ENCODE results near the gene OXCT1.
"Not testable (repeated sequence)": the region's sequence is repeated elsewhere in the genome, so short reads cannot be mapped to it uniquely, and the experiment has no call there.

Gene OXCT1

DNA sequence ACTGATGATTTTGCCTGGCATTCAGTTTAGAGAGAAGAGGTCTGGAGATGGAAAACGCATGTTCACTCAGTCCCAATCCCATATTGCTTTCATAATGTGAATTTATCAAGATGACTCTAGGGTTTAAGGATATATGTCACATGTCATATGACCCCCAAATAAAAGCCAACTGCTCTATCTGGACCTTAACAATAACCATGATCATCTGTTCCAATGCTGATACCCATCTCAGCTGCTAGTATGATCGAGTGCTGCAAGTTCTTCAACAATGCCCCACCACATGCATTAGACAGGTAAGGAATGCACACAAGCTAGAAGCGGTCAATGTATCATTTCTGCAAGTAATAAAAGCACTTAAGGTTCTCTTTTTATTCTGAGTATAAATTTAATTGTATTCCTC is 91.8 kb downstream of the OXCT1 start:
- no peak for DNase-seq (ENCODE audit: low read depth in 2 of 2, low spot score in 1 of 2)

DNA sequence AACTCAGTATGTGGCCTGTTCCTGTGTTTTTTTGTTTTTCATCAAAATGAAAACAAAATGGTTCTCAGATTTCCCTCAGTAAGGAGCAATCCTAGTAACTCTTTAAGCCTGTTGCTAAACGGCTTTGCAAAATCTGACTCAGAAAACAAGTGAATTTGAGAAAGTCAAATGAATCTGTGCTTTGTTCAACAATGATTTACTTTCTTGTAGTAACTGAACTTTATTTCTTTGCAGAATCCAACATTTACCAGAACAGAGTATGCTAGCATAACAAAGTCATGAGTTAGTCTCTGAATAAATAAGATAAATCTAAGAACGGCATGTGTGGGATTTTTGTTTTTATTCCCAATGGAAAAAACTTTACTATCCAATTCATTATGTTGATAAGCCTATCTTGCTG is 93.8 kb downstream of the OXCT1 start:
- DNase-seq (ENCODE audit: low read depth in 2 of 2, low spot score in 1 of 2) = no peak

DNA sequence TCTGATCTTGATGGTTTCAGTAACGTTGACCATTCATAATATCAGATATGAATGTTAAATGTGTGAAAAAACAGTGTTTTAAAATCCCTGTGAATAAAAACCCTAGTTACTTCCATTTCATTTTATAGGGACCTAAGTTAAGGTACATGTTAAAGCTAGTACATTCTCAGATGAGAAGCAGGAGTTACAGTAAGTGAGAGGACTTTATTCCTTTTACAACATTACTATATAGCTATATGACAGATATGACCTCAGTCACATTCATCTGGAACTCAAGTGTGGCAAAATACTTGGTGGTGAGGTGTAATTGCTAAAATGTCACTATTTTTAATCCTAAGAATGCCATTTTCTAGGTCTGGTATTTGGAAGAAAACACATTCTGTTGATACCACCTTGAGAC is 96.4 kb downstream of the OXCT1 start:
- no peak for DNase-seq (ENCODE audit: low read depth in 2 of 2, low spot score in 1 of 2)

DNA sequence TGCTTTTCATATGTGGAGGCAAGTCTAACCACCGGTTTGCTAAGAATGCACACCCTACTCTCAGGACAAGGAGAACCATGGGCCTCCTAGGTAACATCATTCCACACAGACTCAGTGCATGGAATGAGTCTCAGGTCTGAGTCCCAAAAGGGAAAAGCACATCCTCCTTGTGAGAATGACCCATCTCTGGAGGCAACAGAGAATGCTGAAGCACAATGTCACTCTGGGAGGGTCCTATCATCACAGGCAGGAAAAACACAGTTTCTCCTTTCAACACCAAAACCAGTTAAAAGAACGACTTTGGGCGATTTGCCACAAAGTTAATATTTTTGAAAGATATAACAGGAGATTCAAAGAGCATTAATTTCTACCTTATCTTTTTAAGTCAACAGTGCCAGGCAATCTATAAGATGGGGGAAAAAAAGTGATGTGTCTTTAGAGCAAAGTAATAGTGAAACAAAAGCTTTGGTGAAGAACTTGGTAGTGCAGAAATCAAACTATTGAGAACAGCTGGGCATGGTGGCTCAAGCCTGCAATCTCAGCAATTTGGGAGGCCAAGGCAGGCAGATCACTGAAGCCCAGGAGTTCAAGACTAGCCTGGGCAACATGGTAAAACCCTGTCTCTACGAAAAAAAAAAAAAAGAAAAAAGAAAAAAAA is 97.3 kb downstream of the OXCT1 start:
- DNase-seq (ENCODE audit: low read depth in 2 of 2, low spot score in 1 of 2) = no peak

DNA sequence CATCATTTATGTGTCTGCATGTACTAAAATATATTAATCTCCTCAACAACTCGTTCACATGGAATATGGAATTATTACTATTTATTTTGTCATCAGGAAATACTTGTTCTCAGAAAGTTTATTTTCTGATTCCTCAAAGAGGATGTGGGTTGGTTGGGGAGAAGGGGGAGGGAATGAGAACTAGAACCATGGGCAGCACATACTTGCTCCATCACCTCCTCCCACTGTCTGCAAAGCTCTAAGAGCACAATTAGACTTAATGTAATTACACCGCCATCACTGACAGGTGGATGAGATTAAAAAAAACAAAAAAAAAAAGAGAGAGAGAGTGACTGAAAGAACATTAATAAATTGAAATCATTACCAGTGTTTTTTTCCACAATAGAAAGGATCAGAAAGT is 98.2 kb downstream of the OXCT1 start:
- no peak for DNase-seq (ENCODE audit: low read depth in 2 of 2, low spot score in 1 of 2)

DNA sequence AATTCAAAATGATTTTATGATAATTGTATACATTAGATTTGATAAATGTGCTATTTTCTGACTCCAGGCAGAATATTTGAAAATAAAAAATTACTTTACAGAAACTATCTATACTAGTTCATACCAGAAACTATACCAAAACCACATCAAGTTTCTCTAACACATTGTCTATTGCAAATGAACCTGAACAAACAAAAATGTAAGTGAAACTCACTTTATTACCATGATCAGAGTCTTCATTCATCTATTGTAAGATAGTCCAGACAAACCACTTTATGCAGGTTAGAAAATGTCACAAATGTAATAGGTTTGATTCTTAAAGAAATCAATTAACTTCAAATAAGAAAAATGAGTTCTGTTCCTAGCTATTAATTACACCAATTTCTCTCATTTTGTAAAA is 99.4 kb downstream of the OXCT1 start:
- DNase-seq (ENCODE audit: low read depth in 2 of 2, low spot score in 1 of 2) = no peak

DNA sequence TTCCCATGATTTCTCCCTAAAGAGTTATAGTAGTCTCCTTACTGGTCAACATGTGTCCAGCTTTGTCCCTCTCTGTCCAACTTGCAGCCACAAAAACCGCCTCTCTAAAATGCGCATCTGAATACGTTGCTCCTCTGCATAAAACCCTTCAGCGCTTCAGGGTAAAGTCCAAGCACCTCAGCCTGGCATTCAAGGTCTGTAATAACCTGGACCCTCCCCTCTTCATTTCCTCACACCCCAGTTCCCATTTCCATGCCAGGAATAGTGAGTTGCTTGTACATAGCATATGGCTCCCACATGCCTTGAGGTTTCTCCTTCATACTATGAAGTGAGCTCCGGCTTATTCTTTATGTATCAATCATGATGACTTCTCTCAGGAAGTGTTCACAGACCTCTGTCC is 101.5 kb downstream of the OXCT1 start:
- DNase-seq (ENCODE audit: low read depth in 2 of 2, low spot score in 1 of 2) = no peak

DNA sequence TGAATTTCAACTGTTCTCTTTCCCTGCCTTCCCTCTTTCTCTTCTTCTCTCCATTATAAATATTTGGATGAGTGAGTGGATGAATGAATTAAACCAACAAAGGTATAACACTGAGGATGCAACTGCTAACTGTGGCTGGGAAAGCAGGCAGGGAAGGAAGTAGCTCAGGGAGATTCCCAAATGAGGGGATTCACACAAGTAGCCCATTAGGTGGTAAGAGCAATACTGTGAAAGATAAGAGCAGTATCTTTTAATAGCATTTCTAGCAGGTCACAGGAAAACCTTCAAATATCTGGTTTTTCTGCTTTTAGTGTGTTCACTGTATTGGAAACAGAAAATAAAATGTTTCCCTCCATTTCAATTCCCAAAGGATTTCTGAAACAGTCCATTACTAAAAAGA is 105.6 kb downstream of the OXCT1 start:
- DNase-seq (ENCODE audit: low read depth in 2 of 2, low spot score in 1 of 2) = no peak

DNA sequence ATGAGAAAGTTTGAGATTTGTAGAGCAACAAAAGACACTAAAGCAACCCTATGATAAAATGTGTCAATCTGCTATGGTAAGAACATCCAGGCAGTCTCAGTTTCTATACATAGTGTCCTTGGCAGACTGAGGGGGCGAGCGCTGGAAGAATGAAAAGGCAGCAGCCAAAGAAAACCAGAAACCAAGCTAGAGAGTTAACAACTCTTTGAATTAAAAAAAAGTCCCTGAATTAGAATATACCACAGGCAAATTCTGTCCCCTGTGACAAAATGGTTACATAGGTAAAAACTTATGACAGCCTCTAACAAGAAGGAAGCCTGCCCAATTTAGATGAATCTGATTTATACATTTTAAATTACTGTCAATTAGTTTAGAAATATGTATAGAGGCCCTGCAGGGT is 106.7 kb downstream of the OXCT1 start:
- no peak for DNase-seq (ENCODE audit: low read depth in 2 of 2, low spot score in 1 of 2)

DNA sequence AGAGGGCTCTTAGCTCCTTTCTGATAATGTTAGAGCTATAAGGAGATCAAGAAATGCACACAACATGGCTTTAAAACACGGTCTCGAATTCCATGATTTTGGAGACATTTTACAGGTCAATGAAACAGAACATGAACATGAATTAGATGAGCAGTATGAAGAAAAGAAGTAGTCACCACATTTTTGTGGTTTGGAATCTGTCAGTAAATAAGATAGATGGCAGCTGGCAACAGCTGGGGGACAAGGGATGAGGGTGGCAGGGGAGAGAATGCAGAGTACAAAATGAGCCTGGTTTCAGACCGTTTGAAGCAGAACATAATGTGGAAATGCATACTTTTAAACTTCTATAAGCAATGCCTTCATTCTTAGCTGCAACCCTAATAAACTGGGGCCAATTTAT is 107.1 kb downstream of the OXCT1 start:
- DNase-seq (ENCODE audit: low read depth in 2 of 2, low spot score in 1 of 2) = no peak

DNA sequence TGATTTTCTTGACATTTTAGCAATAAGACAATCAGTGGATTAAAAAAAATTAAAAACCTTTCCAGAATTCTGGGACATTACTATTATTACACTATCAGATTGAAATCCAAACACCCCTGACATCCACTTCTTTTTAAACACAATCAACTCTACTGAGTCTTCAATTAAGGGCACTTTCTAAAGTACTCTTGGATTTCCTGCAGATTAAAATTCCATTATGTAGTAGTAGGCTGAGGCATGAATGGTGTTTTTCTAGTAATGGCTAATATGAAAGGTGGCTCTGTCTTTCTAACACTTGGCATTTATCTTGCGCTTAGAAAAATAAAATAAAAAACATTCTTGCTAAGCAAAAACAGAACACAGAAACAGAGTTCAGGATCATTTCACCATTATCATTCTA is 107.8 kb downstream of the OXCT1 start:
- no peak for DNase-seq (ENCODE audit: low read depth in 2 of 2, low spot score in 1 of 2)

DNA sequence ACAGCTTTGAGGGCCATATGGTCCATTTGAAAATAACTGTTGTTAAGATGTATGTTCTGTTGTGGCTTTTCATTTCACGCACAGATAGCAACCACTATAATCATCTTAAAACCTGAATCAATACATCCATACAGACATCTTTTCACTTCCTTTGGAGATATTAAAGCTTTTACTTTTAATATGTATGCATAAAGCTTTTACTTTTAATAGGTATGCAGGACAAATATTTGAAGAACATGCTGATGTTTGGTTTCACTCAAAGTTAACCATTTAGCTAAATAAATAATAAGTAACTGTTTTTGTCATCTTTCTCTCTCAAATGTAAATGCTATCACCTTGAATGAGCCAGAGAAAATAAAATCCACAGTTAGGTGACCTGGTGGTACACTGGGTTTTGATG is 108.6 kb downstream of the OXCT1 start:
- DNase-seq (ENCODE audit: low read depth in 2 of 2, low spot score in 1 of 2) = no peak

DNA sequence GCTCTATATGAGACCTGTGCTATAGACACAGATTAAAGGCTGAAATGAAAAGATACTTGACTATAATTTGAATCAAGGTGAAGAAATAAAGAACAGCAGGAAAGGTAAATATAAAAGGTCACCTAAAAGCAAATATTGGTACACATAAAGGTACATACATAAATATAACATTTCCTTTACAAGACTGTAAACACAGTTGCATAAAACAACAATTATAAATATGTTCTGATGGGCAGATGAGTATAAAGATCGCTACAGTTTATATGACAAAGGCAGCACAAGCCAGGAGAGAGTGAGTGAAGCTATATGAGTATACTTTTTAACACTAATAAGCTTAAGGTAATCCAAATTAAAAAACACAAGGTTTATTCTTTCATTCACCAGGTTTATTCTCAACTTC is 114.5 kb downstream of the OXCT1 start:
- no peak for DNase-seq (ENCODE audit: low read depth in 2 of 2, low spot score in 1 of 2)

DNA sequence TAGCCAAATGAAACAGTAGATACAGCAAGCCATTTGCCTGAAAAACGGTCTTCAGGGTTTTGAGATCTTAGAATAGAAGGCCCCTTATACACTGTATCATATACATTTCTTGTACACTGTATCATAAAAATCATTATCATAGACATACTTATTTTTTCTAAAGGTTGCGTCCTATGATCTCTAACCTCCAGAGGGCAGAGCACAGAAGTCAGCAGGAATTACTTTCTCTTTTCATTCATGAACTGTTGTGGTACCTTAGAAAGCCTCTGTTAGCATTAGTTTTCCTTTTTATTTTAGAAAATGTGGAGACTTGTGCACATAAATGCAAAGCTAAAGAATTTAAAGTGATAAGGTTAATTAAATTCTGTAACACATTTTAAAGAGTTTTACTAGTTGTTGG is 115.4 kb downstream of the OXCT1 start:
- DNase-seq (ENCODE audit: low read depth in 2 of 2, low spot score in 1 of 2) = no peak

DNA sequence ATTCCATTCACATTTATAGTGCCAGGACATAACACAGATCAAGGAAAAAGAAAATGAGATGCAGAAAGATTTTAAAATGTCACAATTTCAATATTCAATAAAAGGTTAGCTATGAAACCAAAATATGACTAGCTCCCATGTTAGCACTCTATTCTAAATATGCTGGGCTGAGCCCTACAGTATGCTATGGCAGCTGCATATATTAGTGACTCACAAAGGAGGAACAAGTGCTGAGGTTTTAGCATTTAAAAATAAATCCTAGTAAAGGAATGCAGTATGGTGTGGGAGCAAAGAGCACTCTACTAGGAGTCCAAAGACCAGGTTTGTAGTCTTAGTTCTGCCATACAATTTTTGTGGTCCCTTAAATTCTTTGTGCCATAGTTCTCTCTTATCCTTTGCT is 118.4 kb downstream of the OXCT1 start:
- DNase-seq (ENCODE audit: low read depth in 2 of 2, low spot score in 1 of 2) = no peak

DNA sequence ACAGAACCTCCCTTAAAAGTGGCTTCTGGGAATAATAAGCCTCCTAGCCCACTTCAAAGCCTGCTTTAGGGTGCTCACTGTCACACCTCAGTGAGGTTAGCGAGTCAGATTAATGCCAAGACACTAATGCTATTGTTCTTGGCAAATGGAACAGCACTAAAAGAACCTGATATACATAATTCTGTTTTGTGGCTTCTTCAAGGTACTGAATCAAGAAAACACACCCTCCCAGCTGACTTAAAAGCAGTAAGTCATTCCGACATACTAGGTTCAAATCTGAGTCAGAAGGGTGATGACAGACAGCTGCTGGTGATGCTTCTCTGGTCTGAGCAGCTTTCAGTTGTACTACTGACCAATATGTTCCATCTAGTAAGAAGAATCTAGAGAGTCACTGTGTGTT is 121.6 kb downstream of the OXCT1 start:
- no peak for DNase-seq (ENCODE audit: low read depth in 2 of 2, low spot score in 1 of 2)

DNA sequence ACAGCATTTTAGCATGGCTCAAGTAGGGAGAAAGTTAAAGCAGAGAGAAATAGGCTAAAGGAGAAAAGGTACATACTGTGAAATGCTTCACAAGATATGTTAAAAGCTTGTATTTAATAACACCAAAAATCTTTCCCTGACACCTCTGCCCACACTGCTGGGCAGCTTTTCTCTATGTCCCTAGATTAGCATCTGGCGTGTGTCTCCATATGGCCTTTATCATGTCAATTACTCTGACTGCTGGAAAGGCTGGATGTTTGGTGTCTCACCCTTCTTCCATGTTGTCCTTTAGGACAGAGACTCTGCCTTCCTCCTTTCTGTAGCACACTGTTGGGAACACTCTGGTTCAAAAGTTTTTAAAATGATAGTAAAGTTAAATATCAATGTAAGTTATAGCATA is 122.5 kb downstream of the OXCT1 start:
- no peak for DNase-seq (ENCODE audit: low read depth in 2 of 2, low spot score in 1 of 2)

DNA sequence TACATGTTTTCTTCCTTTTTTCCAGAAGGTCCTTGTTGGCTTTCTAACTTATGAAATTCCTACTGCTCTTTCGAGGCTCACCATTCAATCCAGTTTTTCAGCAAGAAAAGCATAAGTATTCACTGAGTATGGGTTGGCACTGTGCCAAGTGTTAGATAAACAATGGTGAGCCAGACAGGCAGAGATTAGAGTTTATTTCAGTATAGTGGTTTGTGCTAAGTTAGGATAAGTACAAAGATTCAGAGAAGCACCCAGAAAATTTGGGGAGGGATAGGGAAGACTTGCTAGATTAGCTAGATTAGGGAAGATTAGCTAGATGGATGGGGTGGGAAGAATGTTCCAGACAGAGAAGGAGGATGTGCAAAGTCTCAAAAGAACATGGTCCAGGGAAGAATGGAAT is 122.9 kb downstream of the OXCT1 start:
- no peak for DNase-seq (ENCODE audit: low read depth in 2 of 2, low spot score in 1 of 2)

DNA sequence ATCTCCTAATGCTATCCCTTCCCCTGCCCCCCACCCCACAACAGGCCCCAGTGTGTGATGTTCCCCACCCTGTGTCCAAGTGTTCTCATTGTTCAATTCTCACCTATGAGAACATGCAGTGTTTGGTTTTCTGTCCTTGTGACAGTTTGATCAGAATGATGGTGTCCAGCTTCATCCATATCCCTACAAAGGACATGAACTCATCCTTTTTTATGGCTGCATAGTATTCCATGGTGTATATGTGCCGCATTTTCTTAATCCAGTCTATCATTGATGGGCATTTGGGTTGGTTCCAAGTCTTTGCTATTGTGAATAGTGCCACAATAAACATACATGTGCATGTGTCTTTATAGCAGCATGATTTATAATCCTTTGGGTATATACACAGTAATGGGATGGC is 127.6 kb downstream of the OXCT1 start:
- DNase-seq (ENCODE audit: low read depth in 2 of 2, low spot score in 1 of 2) = not testable (repeated sequence)

DNA sequence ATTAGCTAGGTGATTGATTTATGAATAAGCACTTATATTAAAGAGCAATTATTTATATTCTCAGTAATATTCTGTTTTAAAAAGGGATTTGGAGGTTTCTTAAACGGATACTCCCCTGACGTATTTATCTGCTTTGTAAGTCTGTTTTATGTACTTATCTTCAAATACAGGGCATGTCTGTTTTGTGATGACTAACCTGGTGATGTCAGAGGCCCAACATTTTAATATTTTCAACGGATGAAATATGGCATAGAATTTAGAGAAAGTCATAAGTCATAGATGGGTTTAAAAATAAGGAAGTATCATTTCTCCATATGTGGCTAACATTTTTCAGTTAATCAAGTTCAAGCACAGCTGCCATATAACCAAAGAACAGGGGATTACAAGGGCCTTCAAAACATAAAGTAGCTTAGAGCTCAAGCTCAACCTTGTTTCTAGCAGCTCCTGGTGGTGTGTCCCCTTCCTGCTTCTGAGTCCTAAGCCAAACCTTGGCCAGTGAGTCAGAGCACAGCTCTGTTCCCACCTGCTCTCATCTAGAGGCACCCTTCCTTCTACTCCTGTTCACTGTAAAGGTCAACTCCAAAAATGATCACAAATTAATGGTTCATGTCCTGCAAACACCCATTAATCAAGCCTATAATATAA is 131.4 kb downstream of the OXCT1 start:
- no peak for DNase-seq (ENCODE audit: low read depth in 2 of 2, low spot score in 1 of 2)

DNA sequence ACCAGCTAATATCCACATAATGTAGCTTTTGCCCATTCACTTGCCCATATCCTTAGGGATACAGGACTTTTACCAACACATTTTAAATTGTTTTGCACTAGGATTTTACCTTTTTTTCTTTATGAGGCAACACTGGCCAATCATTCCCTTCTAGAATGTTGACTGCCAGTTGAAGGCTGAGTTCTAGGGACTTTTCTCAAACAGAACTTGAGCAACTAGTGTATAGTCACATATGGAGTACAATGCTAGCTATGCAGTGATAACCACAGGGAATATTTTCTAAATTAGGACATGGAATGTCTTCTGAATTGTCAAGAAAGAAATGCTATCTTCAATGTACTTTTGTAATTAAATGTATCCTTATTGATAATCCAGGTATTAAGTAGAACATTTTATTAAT is 133.6 kb downstream of the OXCT1 start:
- no peak for DNase-seq (ENCODE audit: low read depth in 2 of 2, low spot score in 1 of 2)

DNA sequence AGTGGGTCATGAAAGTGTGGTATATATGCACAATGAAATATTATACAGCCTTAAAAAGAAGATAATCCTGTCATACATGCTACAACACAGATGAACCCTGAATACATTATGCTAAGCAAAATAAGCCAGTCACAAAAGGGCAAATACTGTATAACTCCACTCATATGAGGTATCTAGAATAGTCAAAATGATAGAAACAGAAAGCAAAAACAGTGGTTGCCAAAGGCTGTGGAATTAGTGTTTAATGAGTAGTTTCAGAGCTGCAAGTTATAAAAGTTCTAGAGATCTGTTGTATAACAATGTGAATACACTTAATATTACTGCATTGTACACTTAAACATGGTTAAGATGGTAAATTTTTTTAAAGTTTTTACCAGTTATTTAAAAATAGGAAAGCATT is 135.0 kb downstream of the OXCT1 start:
- DNase-seq (ENCODE audit: low read depth in 2 of 2, low spot score in 1 of 2) = no peak

DNA sequence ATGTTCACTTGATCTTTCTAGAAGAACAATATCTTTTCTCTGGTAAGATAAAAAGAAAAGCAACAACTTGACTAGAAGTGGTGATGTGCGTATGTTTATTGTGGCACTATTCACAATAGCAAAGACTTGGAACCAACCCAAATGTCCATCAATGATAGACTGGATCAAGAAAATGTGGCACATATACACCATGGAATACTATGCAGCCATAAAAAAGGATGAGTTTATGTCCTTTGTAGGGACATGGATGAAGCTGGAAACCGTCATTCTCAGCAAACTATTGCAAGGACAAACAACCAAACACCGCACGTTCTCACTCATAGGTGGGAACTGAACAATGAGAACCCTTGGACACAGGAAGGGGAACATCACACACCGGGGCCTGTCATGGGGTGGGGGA is 140.8 kb downstream of the OXCT1 start:
- DNase-seq (ENCODE audit: low read depth in 2 of 2, low spot score in 1 of 2) = not testable (repeated sequence)

Measured in stimulated activated CD8-positive, alpha-beta memory T cell treated with anti-CD3 and anti-CD28 coated beads, Interleukin-4, amount 100 ng/mL, for 1 hour (primary cell).